Thymus (tissue), 11 donors: ENCODE results near the gene PTPRT. TPM values are rescaled to one million over a fixed set of nuclear protein-coding genes. Genes with fewer than 3 reads are reported as not detected.

Source experiments
- DNase-seq, 9 donors: peaks; one replicate each; pipeline ENCODE4 v3.0.0-alpha.2; 2013; ENCODE audit warnings: low spot score in 9 of 9, low read depth in 6 of 9, missing footprints in 1 of 9
- H3K27ac ChIP-seq, 2 donors: one replicate each; pipeline ENCODE4 v1.5.1; 2013; ENCODE audit warnings: control low read depth in 1 of 2, low read depth in 1 of 2, low read length in 1 of 2, mild to moderate bottlenecking in 1 of 2, moderate library complexity in 1 of 2
- H3K27me3 ChIP-seq, 2 donors: one replicate each; pipeline ENCODE4 v1.5.1; 2013; ENCODE audit warnings: low read length in 1 of 2; ENCODE audit not compliant: control insufficient read depth in 2 of 2, insufficient read depth in 1 of 2
- H3K36me3 ChIP-seq, 2 donors: one replicate each; pipeline ENCODE4 v1.5.1; 2013; ENCODE audit warnings: low read length in 1 of 2, mild to moderate bottlenecking in 1 of 2, moderate library complexity in 1 of 2; ENCODE audit not compliant: control insufficient read depth in 2 of 2, insufficient read depth in 2 of 2
- H3K4me1 ChIP-seq, 2 donors: one replicate each; pipeline ENCODE4 v1.5.1; 2013; ENCODE audit warnings: low read length in 2 of 2; ENCODE audit not compliant: control insufficient read depth in 2 of 2, insufficient read depth in 2 of 2
- H3K4me3 ChIP-seq, 2 donors: one replicate each; pipeline ENCODE4 v1.5.1; 2013; ENCODE audit warnings: low read length in 2 of 2, control low read depth in 1 of 2, mild to moderate bottlenecking in 1 of 2
- H3K9me3 ChIP-seq, 2 donors: one replicate each; pipeline ENCODE4 v1.5.1; 2013; ENCODE audit warnings: low read length in 1 of 2, mild to moderate bottlenecking in 1 of 2; ENCODE audit not compliant: control insufficient read depth in 2 of 2, insufficient read depth in 1 of 2
- WGBS: extraction: QIAGEN DNeasy Blood & Tissue Kit; methylation state at CpG from one replicate; pipeline ENCODE4 v1.1.7; 2013; 5-methylcytosine and 5-hydroxymethylcytosine counted together
- polyA plus RNA-seq: library from polyadenylated mRNA; stranded (reverse); fragments of 200-250 nt; gene quantifications from one replicate; pipeline ENCODE4 v1.2.3, GENCODE V29; 2013
- total RNA-seq: library from RNA; stranded (reverse); fragments of 120-200 nt; gene quantifications from one replicate; pipeline ENCODE4 v1.2.4, GENCODE V29; 2013
- donor health status: healthy.

Gene PTPRT
- total and polyA plus RNA-seq, 2 donors, result 2.4 to 4.5 TPM

GRCh38 chr20:42889517-42889916, 300.2 kb downstream of the PTPRT start:
- Histone ChIP-seq H3K36me3 (no peaks in the 10 kb centered on the region), H3K9me3 (no peaks in the 10 kb centered on the region), H3K27ac (no peak overlapping the region), H3K4me1 (no peaks in the 10 kb centered on the region), H3K4me3 (no peak overlapping the region), H3K27me3 (no peaks in the 10 kb centered on the region)
- DNase-seq, result no peak
- 95% methylated on average over 3 of the region's 3 CpGs for WGBS

DNA sequence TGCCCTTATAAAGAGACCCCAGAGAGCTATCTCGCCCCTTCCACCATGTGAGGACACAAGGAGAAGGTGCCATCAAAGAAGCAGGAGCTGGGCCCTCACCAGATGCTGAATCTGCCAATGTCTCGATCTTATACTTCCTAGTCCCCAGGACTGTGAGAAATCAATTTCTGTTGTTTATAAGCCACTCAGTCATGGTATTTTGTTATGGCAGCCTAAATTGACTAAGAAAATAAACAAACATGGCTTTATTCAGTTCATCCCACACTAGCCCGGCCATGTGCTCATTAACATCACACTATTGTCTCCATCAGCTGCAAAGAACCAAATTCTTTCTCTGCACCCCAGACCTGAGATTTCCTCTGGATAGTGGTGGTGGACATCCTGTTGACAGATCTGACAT, 302.4 kb downstream of the PTPRT start:
- Histone ChIP-seq H3K4me1 (no peaks in the 10 kb centered on the region), H3K27me3 (no peaks in the 10 kb centered on the region), H3K36me3 (no peaks in the 10 kb centered on the region), H3K4me3 (no peak overlapping the region), H3K27ac (no peak overlapping the region), H3K9me3 (no peaks in the 10 kb centered on the region)
- no peak for DNase-seq
- 84% methylated on average over 3 of the region's 3 CpGs for WGBS

GRCh38 chr20:42886801-42887200, 302.9 kb downstream of the PTPRT start:
- 89% methylated on average over 2 of the region's 2 CpGs for WGBS
- no peaks in the 10 kb centered on the region for H3K9me3 ChIP-seq
- H3K27ac ChIP-seq, result no peak overlapping the region
- no peak overlapping the region for H3K4me3 ChIP-seq
- DNase-seq, result no peak
- no peaks in the 10 kb centered on the region for H3K27me3 ChIP-seq
- H3K36me3 ChIP-seq, result no peaks in the 10 kb centered on the region
- no peaks in the 10 kb centered on the region for H3K4me1 ChIP-seq

DNA sequence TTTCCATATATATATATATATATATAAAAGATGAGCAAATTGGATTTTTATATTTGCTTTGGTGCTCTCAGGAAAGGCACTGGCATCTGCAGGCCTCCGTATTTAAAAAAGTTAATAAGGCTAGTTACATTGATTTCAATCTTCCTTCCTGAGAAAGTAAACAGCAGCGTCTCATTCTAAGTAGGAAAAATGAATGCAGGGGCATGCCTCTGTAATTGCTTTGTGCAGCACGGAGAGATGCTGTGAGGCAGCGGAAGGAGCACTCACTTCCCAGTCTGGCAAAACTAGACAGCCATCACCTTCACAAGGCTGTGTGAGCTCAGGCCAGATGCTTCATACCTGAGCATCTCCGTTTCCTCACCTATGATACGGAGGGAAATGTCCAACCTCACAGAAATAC, 303.7 kb downstream of the PTPRT start:
- whole genome bisulfite sequencing, result 90% methylated on average over 6 of the region's 6 CpGs
- DNase-seq, result no peak
- no peaks in the 10 kb centered on the region for H3K4me1 ChIP-seq
- no peaks in the 10 kb centered on the region for H3K27me3 ChIP-seq
- H3K9me3 ChIP-seq, result no peaks in the 10 kb centered on the region
- no peak overlapping the region for H3K4me3 ChIP-seq
- H3K36me3 ChIP-seq, result no peaks in the 10 kb centered on the region
- no peak overlapping the region for H3K27ac ChIP-seq

- DNase-seq, result no peak
- 90% methylated on average over 2 of the region's 2 CpGs for WGBS
Observed at GRCh38 chr20:42875581-42875980, 314.1 kb downstream of the PTPRT start.

DNA sequence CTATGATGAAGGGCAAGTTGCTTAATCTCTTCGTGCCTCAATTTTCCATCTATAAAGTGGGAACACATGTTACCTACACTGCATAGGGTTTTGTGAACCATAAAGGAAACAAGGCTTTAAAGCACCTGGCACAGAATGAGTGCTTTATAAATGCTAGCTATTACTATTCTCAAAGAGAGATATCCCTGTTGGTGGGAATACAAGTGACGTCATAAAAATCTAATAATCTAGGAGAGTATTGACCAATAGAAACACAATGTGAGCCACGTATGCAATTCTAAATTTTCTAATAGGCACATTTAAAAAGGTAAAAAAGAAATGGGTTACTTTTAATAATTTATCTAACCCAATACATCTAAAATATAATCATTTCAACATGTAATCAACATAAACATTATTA, 316.4 kb downstream of the PTPRT start:
- Histone ChIP-seq H3K9me3 (peaks cover 0 to 2% of the 10 kb centered on the region in 2 donors), H3K27me3 (no peaks in the 10 kb centered on the region), H3K27ac (no peak overlapping the region), H3K36me3 (no peaks in the 10 kb centered on the region), H3K4me3 (no peak overlapping the region), H3K4me1 (no peaks in the 10 kb centered on the region)
- 93% methylated on average over 3 of the region's 3 CpGs for WGBS
- DNase-seq, result no peak

More at GRCh38 chr20:42875581-42875980, 314.1 kb downstream of the PTPRT start:
- Histone ChIP-seq H3K9me3 (peaks cover 0 to 2% of the 10 kb centered on the region in 2 donors), H3K27me3 (no peaks in the 10 kb centered on the region), H3K4me1 (no peaks in the 10 kb centered on the region), H3K27ac (no peak overlapping the region), H3K36me3 (no peaks in the 10 kb centered on the region), H3K4me3 (no peak overlapping the region)

DNA sequence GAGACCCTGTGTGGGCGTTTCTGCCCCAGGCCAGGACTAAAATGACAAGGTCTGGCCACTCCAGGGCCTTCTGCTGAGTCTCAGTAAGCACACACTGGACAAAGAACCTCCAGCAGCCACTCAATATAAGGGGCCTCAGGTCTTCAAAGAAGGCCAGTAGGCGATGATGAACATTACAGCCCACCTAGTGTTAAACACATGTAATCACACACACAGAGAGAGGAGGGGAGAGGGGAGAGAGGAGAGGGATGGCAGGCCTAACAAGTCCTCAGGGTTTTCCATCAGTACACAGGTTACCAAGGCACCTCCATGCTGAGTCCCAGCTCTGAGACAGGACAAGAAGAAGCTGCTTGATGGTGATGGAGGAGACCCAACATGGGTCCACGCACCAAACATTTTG, 325.6 kb downstream of the PTPRT start:
- no peak for DNase-seq
- no peaks in the 10 kb centered on the region for H3K36me3 ChIP-seq
- WGBS, result 67% methylated on average over 3 of the region's 3 CpGs
- H3K27me3 ChIP-seq, result no peaks in the 10 kb centered on the region
- no peak overlapping the region for H3K4me3 ChIP-seq
- H3K4me1 ChIP-seq, result no peaks in the 10 kb centered on the region
- H3K9me3 ChIP-seq, result no peaks in the 10 kb centered on the region
- H3K27ac ChIP-seq, result no peak overlapping the region

DNA sequence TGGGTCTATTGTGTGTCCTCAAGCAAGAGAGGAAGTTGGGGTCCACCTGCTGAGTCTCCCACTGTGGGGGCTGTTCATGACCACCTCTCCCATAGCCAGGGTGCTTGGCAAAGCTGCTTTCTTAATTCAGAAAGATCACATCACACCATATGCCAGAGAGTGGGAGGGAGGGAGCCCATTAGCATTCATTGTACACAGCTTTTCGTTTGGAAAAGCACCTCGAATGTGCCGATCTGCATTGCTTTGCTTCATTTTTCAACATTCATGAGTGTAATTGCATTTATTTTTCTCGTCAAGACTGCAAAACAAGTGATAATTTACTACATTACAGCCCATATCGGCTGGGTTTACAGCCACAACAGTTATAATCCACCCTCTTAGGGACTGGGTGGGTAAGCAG, 327.3 kb downstream of the PTPRT start:
- H3K27me3 ChIP-seq, result no peaks in the 10 kb centered on the region
- WGBS, result 79% methylated on average over 5 of the region's 5 CpGs
- no peak for DNase-seq
- no peak overlapping the region for H3K4me3 ChIP-seq
- no peaks in the 10 kb centered on the region for H3K9me3 ChIP-seq
- no peaks in the 10 kb centered on the region for H3K36me3 ChIP-seq
- no peaks in the 10 kb centered on the region for H3K4me1 ChIP-seq
- H3K27ac ChIP-seq, result no peak overlapping the region

GRCh38 chr20:42857446-42857845, 332.3 kb downstream of the PTPRT start:
- no peaks in the 10 kb centered on the region for H3K36me3 ChIP-seq
- H3K27ac ChIP-seq, result no peak overlapping the region
- no peaks in the 10 kb centered on the region for H3K9me3 ChIP-seq
- whole genome bisulfite sequencing, result 87% methylated on average over 7 of the region's 7 CpGs
- DNase-seq, result no peak
- H3K27me3 ChIP-seq, result no peaks in the 10 kb centered on the region
- no peaks in the 10 kb centered on the region for H3K4me1 ChIP-seq
- no peak overlapping the region for H3K4me3 ChIP-seq

DNA sequence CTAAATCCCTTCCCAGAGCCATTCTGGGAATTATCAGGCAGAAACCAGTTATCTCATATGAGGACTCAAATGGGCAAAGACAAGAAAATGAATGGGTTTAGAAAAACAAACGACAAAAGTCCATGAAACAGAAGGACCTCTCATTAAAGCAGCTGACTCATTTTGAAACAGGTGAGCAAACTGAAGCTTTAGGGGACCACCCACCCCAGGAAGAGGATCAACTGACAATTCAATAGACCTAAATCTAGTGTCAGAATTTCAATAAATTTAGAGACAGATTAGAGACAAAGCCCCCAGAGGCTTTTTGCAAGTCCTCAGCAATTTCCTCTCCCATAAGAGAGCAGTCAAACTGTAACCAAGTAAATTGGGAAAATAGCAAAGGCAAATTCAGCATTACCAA, 333.8 kb downstream of the PTPRT start:
- Histone ChIP-seq H3K4me1 (no peaks in the 10 kb centered on the region), H3K36me3 (no peaks in the 10 kb centered on the region), H3K4me3 (no peak overlapping the region), H3K27me3 (no peaks in the 10 kb centered on the region), H3K27ac (no peak overlapping the region), H3K9me3 (no peaks in the 10 kb centered on the region)
- WGBS, result 95% methylated on average over 1 of the region's 1 CpG
- DNase-seq, result no peak
